ENCODE data around the gene RRP12.

RRP12 gene

GRCh38 chr10:97311111-97311626 lies 90.0 kb downstream of the RRP12 start:
- DNase-seq, result no peak

DNA sequence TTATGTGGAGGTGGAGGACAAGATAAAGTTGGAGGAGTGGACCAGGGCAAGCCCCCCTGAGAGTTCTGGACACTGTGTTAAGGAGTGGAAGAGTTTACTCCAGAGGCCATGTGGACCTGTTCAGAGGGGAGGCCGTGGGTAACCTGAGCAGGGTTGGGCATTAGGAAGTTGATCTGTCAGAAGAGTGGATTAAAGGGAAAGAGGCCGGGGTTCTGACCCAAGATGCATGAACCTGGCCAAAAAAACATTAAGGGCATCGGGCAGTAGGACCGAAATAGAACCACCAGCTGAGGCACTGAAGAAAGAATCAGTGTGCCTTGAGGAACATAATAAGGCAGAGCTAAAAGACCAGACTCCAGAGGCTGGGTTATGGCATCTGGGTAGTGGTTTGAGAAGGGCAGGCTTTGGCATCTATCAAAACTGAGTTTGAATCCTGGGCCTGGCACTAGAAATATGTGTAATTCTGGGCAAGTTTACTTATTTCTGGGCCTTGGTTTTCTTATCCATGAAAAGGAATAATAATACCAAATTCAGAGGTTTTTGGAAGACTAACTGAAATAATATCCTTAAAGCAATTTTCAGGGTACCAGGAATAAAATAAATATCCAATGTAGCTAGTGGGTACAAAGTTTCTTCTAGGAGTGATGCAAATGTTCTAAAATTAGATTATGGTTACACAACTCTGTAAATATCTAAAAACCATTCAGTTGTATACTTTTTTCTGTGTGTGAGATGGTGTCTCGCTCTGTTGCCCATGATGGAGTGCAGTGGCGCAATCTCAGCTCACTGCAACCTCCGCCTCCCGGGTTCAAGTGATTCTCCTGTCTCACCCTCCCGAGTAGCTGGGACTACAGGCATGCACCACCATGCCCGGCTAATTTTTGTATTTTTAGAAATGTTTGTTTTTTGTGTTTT lies 93.0 kb downstream of the RRP12 start:
- no peak for DNase-seq

- DNase-seq, result no peak
Measured at GRCh38 chr10:97307441-97307840, 93.7 kb downstream of the RRP12 start.

Measured in effector CD4-positive, alpha-beta T cell (primary cell).